Fibroblast of lung (primary cell): ENCODE results near the gene ZNF467.

Experiments used
- EZH2 ChIP-seq: IDR thresholded peaks from 2 replicates; pipeline ENCODE4 v1.5.1; 2012; ENCODE audit warnings: low read length, control low read depth, mild to moderate bottlenecking; ENCODE audit errors: missing control alignments
- TF ChIP-seq, protein P1 (sequence below), 2 donors: IDR thresholded peaks in 1 of 2; conservative IDR thresholded peaks in 1 of 2; 1 replicate in 1 of 2; 2 replicates in 1 of 2; pipeline ENCODE4 v1.5.1; 2011 to 2012; ENCODE audit warnings: low read length in 2 of 2, control low read depth in 1 of 2, inconsistent platforms in 1 of 2, low read depth in 1 of 2, mild to moderate bottlenecking in 1 of 2

DNA sequence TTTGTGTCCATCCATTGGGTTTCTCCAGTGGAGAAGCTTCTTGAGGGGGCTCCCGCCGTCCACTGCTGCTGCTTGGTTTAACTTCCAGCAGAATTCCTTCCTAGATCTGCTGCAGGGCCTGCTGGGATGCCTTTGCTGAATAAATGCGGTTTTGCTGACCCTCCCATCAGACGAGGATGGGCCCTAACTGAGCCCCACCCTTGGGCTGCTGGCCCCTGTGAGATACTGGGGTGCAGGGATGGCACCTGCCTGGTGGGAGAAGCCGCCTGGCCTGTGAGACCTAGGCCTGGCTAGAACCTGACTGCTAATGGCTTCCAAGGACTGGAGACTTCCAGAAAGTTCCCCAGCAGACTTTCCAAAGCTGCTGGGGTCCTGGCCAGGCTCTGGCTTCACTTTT is 43.8 kb downstream of the ZNF467 start:
- no peak for TF ChIP-seq EZH2
- TF ChIP-seq, protein P1, sequence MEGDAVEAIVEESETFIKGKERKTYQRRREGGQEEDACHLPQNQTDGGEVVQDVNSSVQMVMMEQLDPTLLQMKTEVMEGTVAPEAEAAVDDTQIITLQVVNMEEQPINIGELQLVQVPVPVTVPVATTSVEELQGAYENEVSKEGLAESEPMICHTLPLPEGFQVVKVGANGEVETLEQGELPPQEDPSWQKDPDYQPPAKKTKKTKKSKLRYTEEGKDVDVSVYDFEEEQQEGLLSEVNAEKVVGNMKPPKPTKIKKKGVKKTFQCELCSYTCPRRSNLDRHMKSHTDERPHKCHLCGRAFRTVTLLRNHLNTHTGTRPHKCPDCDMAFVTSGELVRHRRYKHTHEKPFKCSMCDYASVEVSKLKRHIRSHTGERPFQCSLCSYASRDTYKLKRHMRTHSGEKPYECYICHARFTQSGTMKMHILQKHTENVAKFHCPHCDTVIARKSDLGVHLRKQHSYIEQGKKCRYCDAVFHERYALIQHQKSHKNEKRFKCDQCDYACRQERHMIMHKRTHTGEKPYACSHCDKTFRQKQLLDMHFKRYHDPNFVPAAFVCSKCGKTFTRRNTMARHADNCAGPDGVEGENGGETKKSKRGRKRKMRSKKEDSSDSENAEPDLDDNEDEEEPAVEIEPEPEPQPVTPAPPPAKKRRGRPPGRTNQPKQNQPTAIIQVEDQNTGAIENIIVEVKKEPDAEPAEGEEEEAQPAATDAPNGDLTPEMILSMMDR (conservative IDR thresholded peaks at IDR 0.05 in 1 of 2, IDR thresholded peaks at IDR 0.05 in 1 of 2; ENCODE audit: low read depth in 1 of 2, low read length in 2 of 2), result no peak
